ENCODE data around the gene ACAA1. TPM values are rescaled to one million over a fixed set of nuclear protein-coding genes. Genes with fewer than 3 reads are reported as not detected.

Gene ACAA1
- total and polyA plus RNA-seq, 2 of the 4 experiments (the other 2 are of a cell fraction) = 30.8 to 62.4 TPM

- Histone ChIP-seq H2BK20ac (ENCODE audit: low read depth, low read length) (no peak overlapping the region), H3K18ac (ENCODE audit: low read depth, low read length) (no peak overlapping the region), H3K4me2 (ENCODE audit: low read depth, low read length) (no peak overlapping the region), H4K91ac (ENCODE audit: insufficient read depth, low read depth, low read length) (no peak overlapping the region), H3K23ac (ENCODE audit: low read depth, low read length) (no peak overlapping the region), H3K4me1 (ENCODE audit: control insufficient read depth, insufficient read depth, low read length) (no peaks in the 10 kb centered on the region), H4K5ac (ENCODE audit: low read depth, low read length) (no peak overlapping the region), H3K27me3 (ENCODE audit: control insufficient read depth, insufficient read depth, low read length) (no peaks in the 10 kb centered on the region), H2BK15ac (ENCODE audit: low read depth, low read length) (no peak overlapping the region), H4K20me1 (ENCODE audit: insufficient read depth, low read length) (no peaks in the 10 kb centered on the region), H3K9me3 (ENCODE audit: control insufficient read depth, insufficient read depth, low read length) (no peaks in the 10 kb centered on the region), H3K56ac (ENCODE audit: extremely low read depth, insufficient read depth, low read length) (no peak overlapping the region), H2AFZ (replicated peaks; ENCODE audit: low read length, poor library complexity) (no peak overlapping the region), H3K14ac (replicated peaks; ENCODE audit: low read depth, low read length) (no peak overlapping the region), H4K8ac (ENCODE audit: low read depth in 2 of 2, low read length in 2 of 2) (no peak overlapping the region), H3K4me3 (ENCODE audit: insufficient read depth, low read depth, low read length) (no peak overlapping the region), H3K36me3 (ENCODE audit: control insufficient read depth, insufficient read depth, low read length) (no peaks in the 10 kb centered on the region), H2BK120ac (ENCODE audit: low read depth, low read length) (no peak overlapping the region), H3K9me1 (ENCODE audit: insufficient read depth, low read length) (no peaks in the 10 kb centered on the region), H3K27ac (ENCODE audit: insufficient read depth, low read length) (no peak overlapping the region), H2AK9ac (replicated peaks; ENCODE audit: low read depth, low read length, poor library complexity) (no peak overlapping the region), H3K79me1 (ENCODE audit: low read depth in 1 of 2, low read length in 2 of 2) (no peaks in the 10 kb centered on the region), H3K4ac (ENCODE audit: low read depth, low read length) (no peak overlapping the region), H3K9ac (ENCODE audit: low read depth, low read length) (no peak overlapping the region), H2AK5ac (ENCODE audit: low read depth, low read length) (no peak overlapping the region), H2BK5ac (ENCODE audit: low read depth, low read length, poor library complexity, severe bottlenecking) (no peak overlapping the region)
- intact Hi-C loops (cut with micrococcal nuclease) = no loop called here
- no TSS peak for BruUV-seq (replicated peaks)
- ChIA-PET POLR2A (ENCODE audit: unreplicated experiment) (interaction anchor here (1.0 kb wide), 1 partner anchor 21 kb away, joined by 3 read pairs; the partner anchor contains the start of gene ACAA1), CTCF (no interaction called here)
- DNase-seq = no peak
- TF ChIP-seq RAD21 (IDR thresholded peaks at IDR 0.05; ENCODE audit: low read length) (no peak), USF2 (IDR thresholded peaks at IDR 0.05; ENCODE audit: low read depth, low read length) (no peak), RFX5 (IDR thresholded peaks at IDR 0.05; ENCODE audit: low read depth, low read length) (no peak), RCOR1 (IDR thresholded peaks at IDR 0.05; ENCODE audit: insufficient replicate concordance, low read length) (no peak), BHLHE40 (IDR thresholded peaks at IDR 0.05; ENCODE audit: low read depth, low read length) (no peak), CEBPB (IDR thresholded peaks at IDR 0.05; ENCODE audit: low read depth, low read length) (no peak), MAFK (IDR thresholded peaks at IDR 0.05; ENCODE audit: low read depth, low read length) (no peak), CTCF (conservative IDR thresholded peaks at IDR 0.05; ENCODE audit: low read depth, low read length) (no peak), SMC3 (IDR thresholded peaks at IDR 0.05; ENCODE audit: low read depth, low read length) (no peak), POLR2A (IDR thresholded peaks at IDR 0.05; ENCODE audit: low read depth, low read length) (no peak), CHD1 (IDR thresholded peaks at IDR 0.05; ENCODE audit: low read depth, low read length) (no peak), MXI1 (IDR thresholded peaks at IDR 0.05; ENCODE audit: borderline replicate concordance, low read depth, low read length) (no peak), MAZ (IDR thresholded peaks at IDR 0.05; ENCODE audit: borderline replicate concordance, low read depth, low read length) (no peak), ELK1 (IDR thresholded peaks at IDR 0.05; ENCODE audit: borderline replicate concordance, low read depth, low read length) (no peak), FOS (IDR thresholded peaks at IDR 0.05; ENCODE audit: low read depth, low read length) (no peak)
- dilution Hi-C loops (cut with HindIII; ENCODE audit: low sequenced_read_pairs, unreplicated experiment) = no loop called here
- no peak for ATAC-seq (ENCODE audit: low read depth)
- in situ Hi-C loops (cut with MboI; ENCODE audit: low sequenced_read_pairs) = no loop called here
- WGBS, 2 experiments (ENCODE audit: extremely low coverage in 2 of 2, insufficient read length in 1 of 2) = 80% methylated on average over 2 of the region's 5 CpGs; no CpG with 5 or more reads in 1 of the 2 experiments
Observed at GRCh38 chr3:38158472-38158871, 21.5 kb upstream of the ACAA1 start.
